GM06990 (cell line): ENCODE results near the gene HAO2.

Experiments used
- DNase-seq: peaks from one replicate; pipeline ENCODE4 v3.0.0-alpha.2; 2011; ENCODE audit not compliant: insufficient read length; ENCODE audit errors: extremely low read depth
- H3K27me3 ChIP-seq: replicated peaks from 2 replicates; pipeline ENCODE4 v1.6.0; 2011; ENCODE audit warnings: low read length; ENCODE audit not compliant: control insufficient read depth, insufficient read depth
- H3K36me3 ChIP-seq: 2 replicates; pipeline ENCODE4 v1.5.1; 2011; ENCODE audit warnings: low read length; ENCODE audit not compliant: control insufficient read depth, insufficient read depth
- H3K4me3 ChIP-seq: replicated peaks from 2 replicates; pipeline ENCODE4 v1.5.1; 2011; ENCODE audit warnings: low read depth, mild to moderate bottlenecking, control low read depth, low read length
- TF ChIP-seq, protein P1 (sequence below): IDR thresholded peaks from 2 replicates; pipeline ENCODE4 v1.5.1; 2011; ENCODE audit warnings: low read length, control low read depth, mild to moderate bottlenecking, inconsistent platforms; ENCODE audit not compliant: insufficient read depth, poor library complexity, severe bottlenecking

HAO2 gene

DNA sequence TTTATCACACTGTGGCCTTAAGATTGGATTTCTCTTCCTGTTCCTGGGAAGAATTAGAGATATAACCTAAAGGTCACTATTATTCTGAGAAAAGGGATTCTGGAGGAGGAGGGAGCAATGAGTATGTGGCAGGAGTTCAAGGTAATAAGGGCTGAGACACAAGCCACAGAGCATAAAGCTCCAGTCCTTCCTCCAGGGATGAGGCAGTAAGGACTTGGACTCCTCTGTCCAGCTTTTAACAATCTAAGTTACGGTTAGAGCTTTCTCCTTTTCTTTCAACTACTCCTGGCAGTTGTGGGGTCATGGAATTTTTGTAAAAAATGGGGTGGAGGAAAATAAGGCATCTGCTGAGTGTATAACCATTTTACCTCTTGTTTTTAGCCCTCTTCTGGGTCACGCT is 46.4 kb downstream of the HAO2 start, which contains the start of gene HSD3B2:
TSS of gene HSD3B2 (plus strand) at position 201 of the 400 bp plus-strand sequence. CDS start 270 bp downstream, outside the sequence.
- H3K4me3 ChIP-seq, result no peak within 1 kb of the TSS
- TF ChIP-seq, protein P1, sequence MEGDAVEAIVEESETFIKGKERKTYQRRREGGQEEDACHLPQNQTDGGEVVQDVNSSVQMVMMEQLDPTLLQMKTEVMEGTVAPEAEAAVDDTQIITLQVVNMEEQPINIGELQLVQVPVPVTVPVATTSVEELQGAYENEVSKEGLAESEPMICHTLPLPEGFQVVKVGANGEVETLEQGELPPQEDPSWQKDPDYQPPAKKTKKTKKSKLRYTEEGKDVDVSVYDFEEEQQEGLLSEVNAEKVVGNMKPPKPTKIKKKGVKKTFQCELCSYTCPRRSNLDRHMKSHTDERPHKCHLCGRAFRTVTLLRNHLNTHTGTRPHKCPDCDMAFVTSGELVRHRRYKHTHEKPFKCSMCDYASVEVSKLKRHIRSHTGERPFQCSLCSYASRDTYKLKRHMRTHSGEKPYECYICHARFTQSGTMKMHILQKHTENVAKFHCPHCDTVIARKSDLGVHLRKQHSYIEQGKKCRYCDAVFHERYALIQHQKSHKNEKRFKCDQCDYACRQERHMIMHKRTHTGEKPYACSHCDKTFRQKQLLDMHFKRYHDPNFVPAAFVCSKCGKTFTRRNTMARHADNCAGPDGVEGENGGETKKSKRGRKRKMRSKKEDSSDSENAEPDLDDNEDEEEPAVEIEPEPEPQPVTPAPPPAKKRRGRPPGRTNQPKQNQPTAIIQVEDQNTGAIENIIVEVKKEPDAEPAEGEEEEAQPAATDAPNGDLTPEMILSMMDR, result no peak
- H3K27me3 ChIP-seq, result no peaks in the 10 kb centered on the region; the same call in none of the 2 replicates
- DNase-seq, result no peak
- H3K36me3 ChIP-seq, result no peaks in the 10 kb centered on the region

DNA sequence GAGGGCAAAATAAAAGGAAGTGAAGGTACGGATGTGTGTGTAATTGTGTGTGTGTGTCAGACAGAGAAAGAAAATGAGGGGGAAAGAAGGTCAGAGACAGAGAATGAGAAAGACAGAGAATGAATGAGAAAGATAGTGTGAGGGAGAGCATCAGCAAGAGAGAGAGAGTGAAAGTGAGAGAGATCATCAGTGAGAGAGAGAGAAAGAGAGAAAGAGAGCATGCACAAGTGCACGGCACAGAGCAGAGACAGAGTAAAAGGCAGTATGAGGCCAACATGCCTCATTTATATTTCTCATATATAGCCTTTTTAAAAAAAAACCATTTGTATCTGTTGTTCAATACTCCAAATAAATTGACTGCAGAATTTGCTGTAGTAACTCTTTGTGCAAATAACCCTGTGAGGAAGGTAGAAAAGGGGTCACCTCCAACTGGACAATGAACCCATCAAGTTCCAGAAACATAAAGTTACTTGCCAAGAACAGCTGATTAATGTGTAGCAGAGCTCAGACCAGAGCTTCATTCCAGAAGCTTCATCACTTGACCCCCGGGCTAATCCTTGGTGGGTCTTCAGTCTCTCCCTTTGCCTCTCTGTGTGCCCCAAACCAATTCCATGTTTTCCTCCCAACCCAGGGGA is 47.5 kb downstream of the HAO2 start:
- DNase-seq, result no peak
- TF ChIP-seq, protein P1, result no peak
- Histone ChIP-seq H3K36me3 (no peaks in the 10 kb centered on the region), H3K27me3 (no peaks in the 10 kb centered on the region; the same call in none of the 2 replicates), H3K4me3 (no peak overlapping the region)

DNA sequence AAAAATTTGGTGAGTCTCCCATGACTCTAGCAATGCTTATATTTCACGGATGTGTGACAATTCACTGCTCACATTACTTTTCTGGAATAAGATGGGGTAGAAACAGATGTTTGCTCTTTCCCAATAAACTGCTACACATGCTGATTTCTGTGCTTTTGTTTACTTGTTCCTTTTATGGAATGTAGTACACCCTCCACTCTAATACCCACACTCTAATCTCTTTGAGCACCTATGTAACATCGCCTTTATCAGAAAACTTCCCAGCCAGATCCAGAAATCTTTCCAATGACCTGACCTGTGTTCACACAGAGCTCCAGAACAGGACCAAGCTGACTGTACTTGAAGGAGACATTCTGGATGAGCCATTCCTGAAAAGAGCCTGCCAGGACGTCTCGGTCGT is 50.5 kb downstream of the HAO2 start:
- DNase-seq, result no peak
- TF ChIP-seq, protein P1, result no peak
- Histone ChIP-seq H3K27me3 (no peaks in the 10 kb centered on the region; the same call in none of the 2 replicates), H3K36me3 (no peaks in the 10 kb centered on the region), H3K4me3 (no peak overlapping the region)

DNA sequence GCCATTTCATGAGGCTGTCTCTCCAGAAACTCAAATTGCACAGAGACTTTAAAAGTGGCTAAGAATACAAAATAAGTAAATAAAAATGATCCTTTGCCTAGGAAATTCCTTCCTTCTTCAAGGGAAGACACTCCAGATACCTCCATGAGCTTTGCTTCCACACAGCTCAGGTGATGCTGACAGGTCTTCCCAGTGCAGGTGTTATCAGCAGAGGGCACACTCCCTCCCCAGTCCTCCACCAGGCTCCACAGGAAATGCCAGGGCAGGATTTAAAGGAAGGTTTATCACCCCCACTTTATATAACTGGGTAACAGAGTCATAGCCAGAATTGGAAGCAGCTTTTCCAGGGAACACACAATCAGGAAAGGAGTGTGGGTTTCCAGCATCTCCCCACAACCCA is 52.1 kb downstream of the HAO2 start:
- TF ChIP-seq, protein P1, result no peak
- no peak for DNase-seq
- Histone ChIP-seq H3K4me3 (no peak overlapping the region), H3K27me3 (no peaks in the 10 kb centered on the region; the same call in none of the 2 replicates), H3K36me3 (no peaks in the 10 kb centered on the region)

DNA sequence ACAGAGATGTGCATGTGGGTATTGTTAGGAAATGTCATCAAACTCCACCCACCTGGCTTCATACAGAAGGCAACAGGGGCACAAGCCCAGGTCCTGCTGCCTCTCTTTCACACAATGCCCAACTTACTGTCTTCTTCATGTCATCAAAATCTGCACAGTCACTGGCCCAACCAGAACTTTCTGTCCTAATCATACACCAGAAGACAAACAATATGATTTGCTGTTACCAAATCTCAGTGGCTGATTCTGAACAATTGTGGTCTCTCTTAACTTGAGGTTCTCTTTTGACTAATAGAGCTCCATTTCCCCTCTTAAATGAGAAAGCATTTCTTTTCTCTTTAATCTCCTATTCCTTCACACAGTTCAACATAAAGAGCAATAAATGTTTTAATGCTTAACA is 54.0 kb downstream of the HAO2 start:
- Histone ChIP-seq H3K36me3 (no peaks in the 10 kb centered on the region), H3K27me3 (no peaks in the 10 kb centered on the region; the same call in 1 of the 2 replicates), H3K4me3 (no peak overlapping the region)
- no peak for DNase-seq
- TF ChIP-seq, protein P1, result no peak
